GM12878 (cell line): ENCODE measurements around the gene CCDC87. TPM values are rescaled to one million over a fixed set of nuclear protein-coding genes. Genes with fewer than 3 reads are reported as not detected.

ENCODE experiments used
- ATAC-seq: fragments of 200-7000 bp; cut with Tn5 transposase; 3 replicates; pipeline ENCODE4 v1.9.1; 2020; ENCODE audit warnings: mild to moderate bottlenecking, moderate library complexity
- BruUV-seq: library from RNA; stranded (reverse); fragments of 400-500 nt; replicated peaks from 2 replicates; lab custom pipeline; 2021; lab: Mats Ljungman, UMichigan
- CTCF ChIA-PET: fragments of 300-600 bp; sonication (Branson Sonifier 250); formaldehyde crosslinking; extraction: SDS; loops from one replicate; lab custom pipeline; 2021; ENCODE audit warnings: inconsistent platforms; lab: Yijun Ruan, JAX
- POLR2A ChIA-PET: fragments of 350-600 bp; formaldehyde crosslinking; extraction: SDS; loops from one replicate; lab custom pipeline; 2021; ENCODE audit warnings: inconsistent platforms; lab: Charles Lee
- RAD21 ChIA-PET: fragments of 300-600 bp; sonication (Branson Sonifier 250); formaldehyde crosslinking; loops from one replicate; lab custom pipeline; 2023; ENCODE audit warnings: antibody characterized with exemption; ENCODE audit not compliant: unreplicated experiment; lab: Charles Lee
- SMC1A ChIA-PET: fragments of 300-600 bp; sonication (Branson Sonifier 250); formaldehyde crosslinking; loops from one replicate; lab custom pipeline; 2023; ENCODE audit not compliant: unreplicated experiment, uncharacterized antibody; lab: Charles Lee
- DNase-seq: peaks from one replicate; pipeline ENCODE4 v3.0.0-alpha.2; 2011; ENCODE audit warnings: low read depth, low spot score
- FAIRE-seq: peaks from 3 replicates; lab custom pipeline; 2011; peaks lifted over from hg19 to GRCh38; lab: Jason Lieb, UNC
- H2AFZ ChIP-seq: 2 replicates; pipeline ENCODE4 v1.6.0; 2011; ENCODE audit warnings: low read depth, low read length, control low read depth; ENCODE audit not compliant: control insufficient read depth
- H3K27ac ChIP-seq: 2 replicates; pipeline ENCODE4 v1.5.1; 2011; ENCODE audit warnings: control low read depth; ENCODE audit not compliant: control insufficient read depth, insufficient read depth
- H3K27me3 ChIP-seq, 2 experiments: replicated peaks in 1 of 2; 2 replicates each; pipeline versions ENCODE4 v1.6.0 to v1.6.1; 2011; ENCODE audit warnings: low read length in 1 of 2; ENCODE audit not compliant: control insufficient read depth in 2 of 2, insufficient read depth in 2 of 2
- H3K36me3 ChIP-seq, 2 experiments: 2 replicates each; pipeline ENCODE4 v1.5.1; 2011; ENCODE audit warnings: low read length in 1 of 2; ENCODE audit not compliant: control insufficient read depth in 2 of 2, insufficient read depth in 2 of 2
- H3K4me1 ChIP-seq: 2 replicates; pipeline ENCODE4 v1.6.1; 2011; ENCODE audit warnings: mild to moderate bottlenecking, low read length, moderate library complexity, mixed read lengths; ENCODE audit not compliant: control insufficient read depth, insufficient read depth
- H3K4me2 ChIP-seq: 2 replicates; pipeline ENCODE4 v1.6.0; 2011; ENCODE audit warnings: control low read depth; ENCODE audit not compliant: control insufficient read depth, insufficient read depth
- H3K4me3 ChIP-seq: fragments of 200-600 bp; sonication (generic); 2 replicates; pipeline ENCODE4 v1.5.1; 2016
- H3K79me2 ChIP-seq: 2 replicates; pipeline ENCODE4 v1.6.0; 2011; ENCODE audit warnings: low read length; ENCODE audit not compliant: control insufficient read depth, insufficient read depth
- H3K9ac ChIP-seq: 2 replicates; pipeline ENCODE4 v1.8.0; 2011; ENCODE audit warnings: low read length, control low read depth, mixed read lengths; ENCODE audit not compliant: control insufficient read depth, insufficient read depth
- H3K9me3 ChIP-seq: replicated peaks from 3 replicates; pipeline ENCODE4 v1.5.1; 2011; ENCODE audit warnings: mild to moderate bottlenecking, low read length; ENCODE audit not compliant: control insufficient read depth, insufficient read depth
- H4K20me1 ChIP-seq: 2 replicates; pipeline ENCODE4 v1.6.0; 2011; ENCODE audit not compliant: control insufficient read depth, insufficient read depth
- CHD2 ChIP-seq: IDR thresholded peaks from 2 replicates; pipeline ENCODE4 v1.6.1; 2011; ENCODE audit warnings: low read depth, low read length, improper control_type of control experiment, borderline replicate concordance
- EED ChIP-seq: sonication (generic); IDR thresholded peaks from 2 replicates; pipeline ENCODE4 v1.6.1; 2016; ENCODE audit warnings: antibody characterized with exemption, low read depth
- ETV6 ChIP-seq, 2 experiments: fragments of 450-650 bp in 1 of 2; IDR thresholded peaks in 1 of 2; conservative IDR thresholded peaks in 1 of 2; 2 replicates each; pipeline ENCODE4 v1.6.1; 2014; ENCODE audit warnings: antibody characterized with exemption in 1 of 2, borderline replicate concordance in 1 of 2, low read depth in 1 of 2, mild to moderate bottlenecking in 1 of 2, moderate library complexity in 1 of 2
- EZH2 ChIP-seq: IDR thresholded peaks from 2 replicates; pipeline ENCODE4 v1.6.1; 2012; ENCODE audit warnings: low read depth, mild to moderate bottlenecking, control low read depth, inconsistent platforms, low read length, borderline replicate concordance; ENCODE audit not compliant: control insufficient read depth
- NFYB ChIP-seq: IDR thresholded peaks from 2 replicates; pipeline ENCODE4 v1.6.1; 2011; ENCODE audit warnings: low read depth, mild to moderate bottlenecking, low read length, improper control_type of control experiment, moderate library complexity; ENCODE audit not compliant: insufficient read depth
- NRF1 ChIP-seq: conservative IDR thresholded peaks from 2 replicates; pipeline ENCODE4 v1.6.1; 2011; ENCODE audit warnings: mild to moderate bottlenecking, low read depth, low read length, improper control_type of control experiment
- RAD51 ChIP-seq: fragments of 450-650 bp; IDR thresholded peaks from 2 replicates; pipeline ENCODE4 v1.6.1; 2016; ENCODE audit warnings: moderate library complexity, mild to moderate bottlenecking, inconsistent platforms
- RBBP5 ChIP-seq: fragments of 200-600 bp; sonication (generic); conservative IDR thresholded peaks from 2 replicates; pipeline ENCODE4 v1.6.1; 2016
- TBL1XR1 ChIP-seq: IDR thresholded peaks from 2 replicates; pipeline ENCODE4 v1.6.1; 2012; ENCODE audit warnings: low read depth, low read length, improper control_type of control experiment
- WGBS: methylation state at CpG from one replicate; pipeline ENCODE4 v1.1.6; 2016; ENCODE audit warnings: low lambda C conversion rate; ENCODE audit not compliant: insufficient replicate concordance, insufficient coverage; ENCODE audit errors: missing lambda C conversion rate; 5-methylcytosine and 5-hydroxymethylcytosine counted together
- in situ Hi-C: fragments of 300-500 bp; cut with MboI; formaldehyde crosslinking; loops from 9 replicates; pipeline ENCODE4 v1.14.3; 2018; ENCODE audit warnings: mixed read lengths
- intact Hi-C: fragments of 100-400 bp; cut with micrococcal nuclease; formaldehyde crosslinking; loops from one replicate; pipeline ENCODE4 v1.14.2; 2022; ENCODE audit not compliant: unreplicated experiment
- polyA plus RNA-seq, 11 experiments: library from polyadenylated mRNA; depleted of rRNA in 4 of 11; unstranded in 6 of 11; stranded (reverse) in 5 of 11; fragments of >200 nt; fragmentation: Nextera tagmentation in 4 of 11; fragmentation: Illumina TruSeq in 1 of 11; extraction: Ambion mirVana in 4 of 11; extraction: Trizol in 1 of 11; gene quantifications; 1 replicate in 1 of 11; 2 replicates in 10 of 11; pipeline versions ENCODE4 v1.2.1 to v1.2.3, GENCODE V29; 2011 to 2016; ENCODE audit warnings: inconsistent platforms in 2 of 11, missing spikeins in 2 of 11, low read depth in 1 of 11
- total RNA-seq, 4 experiments: library from RNA; depleted of rRNA in 3 of 4; stranded (reverse); fragments of >200 nt in 3 of 4; fragmentation: Illumina TruSeq in 1 of 4; extraction: Trizol in 1 of 4; gene quantifications; 2 replicates each; pipeline versions ENCODE4 v1.2.1 to v1.2.3, GENCODE V29; 2013 to 2021
- TF ChIP-seq, protein P1 (sequence below): IDR thresholded peaks from 2 replicates; pipeline ENCODE4 v1.6.1; 2012; ENCODE audit warnings: low read depth, low read length, improper control_type of control experiment

The CCDC87 gene
- total and polyA plus RNA-seq, 10 of the 15 experiments (the other 5 are each of a cell fraction or from before 2014, with no cell fraction given): 0.02 to 0.17 (median 0.09) TPM; not detected in 3

DNA sequence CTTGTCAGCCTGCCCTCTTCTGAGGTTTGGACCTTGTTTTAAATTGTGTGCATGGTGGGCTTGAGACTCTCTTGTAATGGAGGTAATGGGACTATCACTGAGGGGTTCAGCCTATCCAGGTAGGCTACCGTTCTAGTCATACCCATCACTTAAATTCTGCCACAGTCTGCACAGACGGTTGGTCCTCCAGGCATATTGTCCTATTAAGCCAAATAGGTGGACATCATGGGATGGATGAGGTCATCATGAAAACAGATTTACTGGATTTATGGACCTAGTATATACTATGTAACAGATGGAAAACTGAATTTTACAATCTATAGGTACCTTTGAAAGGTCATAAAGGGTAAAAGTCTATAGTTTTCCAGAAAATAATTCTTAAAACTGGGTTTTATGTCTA is 36.5 kb upstream of the CCDC87 start:
- no TSS peak for BruUV-seq
- RAD21 ChIA-PET: interaction anchor here (1.5 kb wide), 1 partner anchor 84 kb away, joined by 3 read pairs; the partner anchor contains the start of gene ZDHHC24
- H4K20me1 ChIP-seq: peaks cover 5% of the 10 kb centered on the region; the same call in 1 of the 2 replicates
- DNase-seq: no peak
- intact Hi-C loops: no loop called here
- H3K4me1 ChIP-seq: no peaks in the 10 kb centered on the region
- H3K9me3 ChIP-seq: no peaks in the 10 kb centered on the region; the same call in 2 of the 3 replicates
- 95% methylated on average over 2 of the region's 2 CpGs for whole genome bisulfite sequencing
- no peak for FAIRE-seq
- CTCF ChIA-PET: interaction anchor here (2.5 to 2.8 kb wide), 2 partner anchors 9 to 13 kb away, joined by 5 to 11 read pairs; partner anchors contain the start of gene RBM4
- ATAC-seq: no peak
- no peaks in the 10 kb centered on the region for H3K27me3 ChIP-seq
- SMC1A ChIA-PET: interaction anchor here (1.0 to 2.4 kb wide), 2 partner anchors 9 to 10 kb away, joined by 4 to 10 read pairs; partner anchors contain the start of gene RBM4
- no peak overlapping the region for H2AFZ ChIP-seq
- H3K4me3 ChIP-seq: no peak overlapping the region
- TF ChIP-seq NRF1 (no peak), RAD51 (no peak), RBBP5 (no peak), EZH2 (no peak), NFYB (no peak), CHD2 (no peak), EED (no peak), TBL1XR1 (no peak), ETV6 (conservative IDR thresholded peaks at IDR 0.05 in 1 of 2, IDR thresholded peaks at IDR 0.05 in 1 of 2; ENCODE audit: borderline replicate concordance in 1 of 2, low read depth in 1 of 2) (no peak)
- TF ChIP-seq, protein P1, sequence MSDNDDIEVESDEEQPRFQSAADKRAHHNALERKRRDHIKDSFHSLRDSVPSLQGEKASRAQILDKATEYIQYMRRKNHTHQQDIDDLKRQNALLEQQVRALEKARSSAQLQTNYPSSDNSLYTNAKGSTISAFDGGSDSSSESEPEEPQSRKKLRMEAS: no peak
- in situ Hi-C loops: no loop called here
- H3K79me2 ChIP-seq: peaks cover 82% of the 10 kb centered on the region
- peaks cover 43 to 59% of the 10 kb centered on the region in 2 experiments for H3K36me3 ChIP-seq
- POLR2A ChIA-PET: interaction anchor here (1.2 kb wide), 1 partner anchor 9 kb away, joined by 6 read pairs; no protein-coding TSS in a partner anchor
- no peak overlapping the region for H3K27ac ChIP-seq
- H3K9ac ChIP-seq: no peak overlapping the region
- H3K4me2 ChIP-seq: no peak overlapping the region
